Transverse colon (tissue), 4 donors: Measurements from ENCODE around the gene TACC2.

Experiments
- CTCF ChIP-seq, 5 experiments: fragments of 200-600 bp in 3 of 5; fragments of 450-650 bp in 2 of 5; sonication (generic) in 3 of 5; IDR thresholded peaks; 1 replicate in 2 of 5; 2 replicates in 3 of 5; pipeline ENCODE4 v1.5.1; 2016 to 2017; ENCODE audit warnings: antibody characterized with exemption in 5 of 5, inconsistent platforms in 3 of 5, mild to moderate bottlenecking in 2 of 5, moderate library complexity in 1 of 5
- POLR2AphosphoS5 ChIP-seq, 3 donors: sonication (generic); formaldehyde crosslinking; IDR thresholded peaks; one replicate each; pipeline ENCODE4 v1.6.1; 2016; ENCODE audit warnings: antibody characterized with exemption in 3 of 3

- no peak for TF ChIP-seq CTCF (IDR thresholded peaks at IDR 0.05)
- TF ChIP-seq POLR2AphosphoS5 (IDR thresholded peaks at IDR 0.05): no peak
Measured at GRCh38 chr10:122007415-122007814, 18.5 kb downstream of the TACC2 start.
